ENCODE results near the gene ADAMTS10. TPM values are rescaled to one million over a fixed set of nuclear protein-coding genes. Genes with fewer than 3 reads are reported as not detected.

The ADAMTS10 gene
- total and polyA plus RNA-seq, 10 of the 15 experiments (the other 5 are each of a cell fraction or from before 2014, with no cell fraction given), result 0.01 to 2.5 (median 0.42) TPM; not detected in 3

GRCh38 chr19:8596168-8596567 is 14.3 kb downstream of the ADAMTS10 start:
- no peak overlapping the region for H3K4me3 ChIP-seq
- H3K27ac ChIP-seq (ENCODE audit: control insufficient read depth, insufficient read depth), result no peak overlapping the region
- in situ Hi-C loops (cut with MboI) (no loop called here), intact Hi-C loops (cut with micrococcal nuclease; ENCODE audit: unreplicated experiment) (no loop called here)
- H3K9ac ChIP-seq (ENCODE audit: control insufficient read depth, insufficient read depth, low read length), result no peak overlapping the region
- no peak for DNase-seq (ENCODE audit: low read depth, low spot score)
- H3K4me1 ChIP-seq (ENCODE audit: control insufficient read depth, insufficient read depth, low read length), result no peaks in the 10 kb centered on the region
- H4K20me1 ChIP-seq (ENCODE audit: control insufficient read depth, insufficient read depth), result no peaks in the 10 kb centered on the region
- no peaks in the 10 kb centered on the region for H3K79me2 ChIP-seq (ENCODE audit: control insufficient read depth, insufficient read depth, low read length)
- ChIA-PET SMC1A (ENCODE audit: uncharacterized antibody, unreplicated experiment) (no interaction called here), POLR2A (no interaction called here), CTCF (no interaction called here), RAD21 (ENCODE audit: unreplicated experiment) (interaction anchor here (0.7 kb wide), 1 partner anchor 15 kb away, joined by 5 read pairs; no protein-coding TSS in a partner anchor)
- H3K36me3 ChIP-seq (ENCODE audit: control insufficient read depth in 2 of 2, insufficient read depth in 2 of 2, low read length in 1 of 2), result no peaks in the 10 kb centered on the region
- no peak overlapping the region for H2AFZ ChIP-seq (ENCODE audit: control insufficient read depth, low read depth, low read length)
- H3K4me2 ChIP-seq (ENCODE audit: control insufficient read depth, insufficient read depth), result no peak overlapping the region
- FAIRE-seq, result no peak
- H3K27me3 ChIP-seq (replicated peaks in 1 of 2; ENCODE audit: control insufficient read depth in 2 of 2, insufficient read depth in 2 of 2, low read length in 1 of 2), result no peaks in the 10 kb centered on the region
- ATAC-seq, result no peak
- WGBS (ENCODE audit: insufficient coverage, insufficient replicate concordance, low lambda C conversion rate, missing lambda C conversion rate), result 42% methylated on average over 13 of the region's 23 CpGs
- peaks cover 6% of the 10 kb centered on the region; the same call in 2 of the 3 replicates for H3K9me3 ChIP-seq (replicated peaks; ENCODE audit: control insufficient read depth, insufficient read depth, low read length)
- no TSS peak for BruUV-seq (replicated peaks)
- TF ChIP-seq ASH2L (IDR thresholded peaks at IDR 0.05; ENCODE audit: borderline replicate concordance, low read depth) (no peak), POU2F2 (IDR thresholded peaks at IDR 0.05; ENCODE audit: borderline replicate concordance, low read depth, low read length) (no peak), YY1 (IDR thresholded peaks at IDR 0.05; ENCODE audit: low read depth, low read length) (no peak), SIX5 (IDR thresholded peaks at IDR 0.05; ENCODE audit: low read depth, low read length, severe bottlenecking) (no peak), LARP7 (IDR thresholded peaks at IDR 0.05) (no peak), BHLHE40 (IDR thresholded peaks at IDR 0.05; ENCODE audit: borderline replicate concordance in 1 of 2, low read depth in 2 of 2, low read length in 1 of 2) (no peak), RELB (IDR thresholded peaks at IDR 0.05; ENCODE audit: low read depth) (no peak), POLR2AphosphoS2 (IDR thresholded peaks at IDR 0.05; ENCODE audit: low read depth, low read length) (no peak), MXI1 (IDR thresholded peaks at IDR 0.05; ENCODE audit: low read depth, low read length) (no peak), NR2C1 (IDR thresholded peaks at IDR 0.05) (no peak), IRF5 (IDR thresholded peaks at IDR 0.05; ENCODE audit: borderline replicate concordance) (no peak), FOXK2 (IDR thresholded peaks at IDR 0.05) (no peak)
- TF ChIP-seq, protein P1, sequence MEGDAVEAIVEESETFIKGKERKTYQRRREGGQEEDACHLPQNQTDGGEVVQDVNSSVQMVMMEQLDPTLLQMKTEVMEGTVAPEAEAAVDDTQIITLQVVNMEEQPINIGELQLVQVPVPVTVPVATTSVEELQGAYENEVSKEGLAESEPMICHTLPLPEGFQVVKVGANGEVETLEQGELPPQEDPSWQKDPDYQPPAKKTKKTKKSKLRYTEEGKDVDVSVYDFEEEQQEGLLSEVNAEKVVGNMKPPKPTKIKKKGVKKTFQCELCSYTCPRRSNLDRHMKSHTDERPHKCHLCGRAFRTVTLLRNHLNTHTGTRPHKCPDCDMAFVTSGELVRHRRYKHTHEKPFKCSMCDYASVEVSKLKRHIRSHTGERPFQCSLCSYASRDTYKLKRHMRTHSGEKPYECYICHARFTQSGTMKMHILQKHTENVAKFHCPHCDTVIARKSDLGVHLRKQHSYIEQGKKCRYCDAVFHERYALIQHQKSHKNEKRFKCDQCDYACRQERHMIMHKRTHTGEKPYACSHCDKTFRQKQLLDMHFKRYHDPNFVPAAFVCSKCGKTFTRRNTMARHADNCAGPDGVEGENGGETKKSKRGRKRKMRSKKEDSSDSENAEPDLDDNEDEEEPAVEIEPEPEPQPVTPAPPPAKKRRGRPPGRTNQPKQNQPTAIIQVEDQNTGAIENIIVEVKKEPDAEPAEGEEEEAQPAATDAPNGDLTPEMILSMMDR (IDR thresholded peaks at IDR 0.05 in 2 of 3, conservative IDR thresholded peaks at IDR 0.05 in 1 of 3; ENCODE audit: control insufficient read depth in 2 of 3, extremely low read depth in 1 of 3, insufficient read depth in 1 of 3, low read depth in 3 of 3, low read length in 3 of 3), result no peak
- TF ChIP-seq, protein P2, sequence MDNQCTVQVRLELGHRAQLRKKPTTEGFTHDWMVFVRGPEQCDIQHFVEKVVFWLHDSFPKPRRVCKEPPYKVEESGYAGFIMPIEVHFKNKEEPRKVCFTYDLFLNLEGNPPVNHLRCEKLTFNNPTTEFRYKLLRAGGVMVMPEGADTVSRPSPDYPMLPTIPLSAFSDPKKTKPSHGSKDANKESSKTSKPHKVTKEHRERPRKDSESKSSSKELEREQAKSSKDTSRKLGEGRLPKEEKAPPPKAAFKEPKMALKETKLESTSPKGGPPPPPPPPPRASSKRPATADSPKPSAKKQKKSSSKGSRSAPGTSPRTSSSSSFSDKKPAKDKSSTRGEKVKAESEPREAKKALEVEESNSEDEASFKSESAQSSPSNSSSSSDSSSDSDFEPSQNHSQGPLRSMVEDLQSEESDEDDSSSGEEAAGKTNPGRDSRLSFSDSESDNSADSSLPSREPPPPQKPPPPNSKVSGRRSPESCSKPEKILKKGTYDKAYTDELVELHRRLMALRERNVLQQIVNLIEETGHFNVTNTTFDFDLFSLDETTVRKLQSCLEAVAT (IDR thresholded peaks at IDR 0.05), result no peak
